CD8-positive, alpha-beta memory T cell (primary cell): Measurements from ENCODE around the gene GOLGB1. TPM values are rescaled to one million over a fixed set of nuclear protein-coding genes. Genes with fewer than 3 reads are reported as not detected.

ENCODE experiments used
- CTCF ChIA-PET: fragments of 350-600 bp; sonication (Branson Sonifier 250); formaldehyde crosslinking; loops from one replicate; lab custom pipeline; 2021; ENCODE audit warnings: antibody characterized with exemption; lab: Charles Lee
- POLR2A ChIA-PET: fragments of 350-600 bp; sonication (Branson Sonifier 250); formaldehyde crosslinking; loops from one replicate; lab custom pipeline; 2021; ENCODE audit warnings: antibody characterized with exemption; lab: Charles Lee
- DNase-seq, 5 donors: peaks; one replicate each; pipeline versions ENCODE4 v3.0.0 to v3.0.0-alpha.2; 2020 to 2022; ENCODE audit warnings: mixed read lengths in 1 of 5
- H3K27ac ChIP-seq: one replicate; pipeline ENCODE4 v1.7.0; 2013; ENCODE audit warnings: low read depth, mild to moderate bottlenecking, low read length, moderate library complexity
- H3K27me3 ChIP-seq: 2 replicates; pipeline ENCODE4 v1.7.0; 2013; ENCODE audit warnings: low read length, mild to moderate bottlenecking; ENCODE audit not compliant: insufficient read depth, poor library complexity, severe bottlenecking
- H3K36me3 ChIP-seq: 2 replicates; pipeline ENCODE4 v1.7.0; 2013; ENCODE audit warnings: mild to moderate bottlenecking, low read length, moderate library complexity; ENCODE audit not compliant: insufficient read depth
- H3K4me1 ChIP-seq: 2 replicates; pipeline ENCODE4 v1.7.0; 2013; ENCODE audit warnings: mild to moderate bottlenecking, low read length, moderate library complexity; ENCODE audit not compliant: insufficient read depth
- H3K4me3 ChIP-seq: 2 replicates; pipeline ENCODE4 v1.7.0; 2013; ENCODE audit warnings: mild to moderate bottlenecking, low read length
- H3K9me3 ChIP-seq: 2 replicates; pipeline ENCODE4 v1.7.0; 2013; ENCODE audit warnings: mild to moderate bottlenecking, low read length
- H3K27ac Mint-ChIP-seq, 8 donors: one replicate each; pipeline ENCODE4 v1.8.0; 2020 to 2021; ENCODE audit warnings: mixed read lengths in 8 of 8, mild to moderate bottlenecking in 6 of 8, inconsistent platforms in 3 of 8, moderate library complexity in 3 of 8
- H3K27me3 Mint-ChIP-seq, 2 donors: one replicate each; pipeline ENCODE4 v1.8.0; 2020 to 2021; ENCODE audit warnings: mixed read lengths in 2 of 2, mild to moderate bottlenecking in 1 of 2, moderate library complexity in 1 of 2
- H3K36me3 Mint-ChIP-seq, 3 donors: one replicate each; pipeline ENCODE4 v1.8.0; 2020 to 2021; ENCODE audit warnings: mixed read lengths in 3 of 3, inconsistent platforms in 1 of 3, mild to moderate bottlenecking in 1 of 3
- H3K4me1 Mint-ChIP-seq, 3 donors: one replicate each; pipeline ENCODE4 v1.8.0; 2020 to 2021; ENCODE audit warnings: mixed read lengths in 3 of 3, inconsistent platforms in 1 of 3, mild to moderate bottlenecking in 1 of 3
- H3K4me3 Mint-ChIP-seq, 7 donors: one replicate each; pipeline ENCODE4 v1.8.0; 2020 to 2021; ENCODE audit warnings: mixed read lengths in 7 of 7, mild to moderate bottlenecking in 6 of 7, moderate library complexity in 4 of 7, inconsistent platforms in 2 of 7
- H3K9me3 Mint-ChIP-seq, 5 donors: one replicate each; pipeline ENCODE4 v1.8.0; 2020 to 2022; ENCODE audit warnings: mixed read lengths in 5 of 5, mild to moderate bottlenecking in 3 of 5, moderate library complexity in 2 of 5, inconsistent platforms in 1 of 5
- polyA plus RNA-seq: library from polyadenylated mRNA; unstranded; fragments of 300-500 nt; fragmentation: Illumina TruSeq; gene quantifications from one replicate; pipeline ENCODE4 v1.2.3, GENCODE V29; 2021
- total RNA-seq, 2 experiments: library from RNA; stranded (reverse); gene quantifications; one replicate each; pipeline ENCODE4 v1.2.3, GENCODE V29; 2021

Gene GOLGB1
- total and polyA plus RNA-seq, 3 experiments from 2014 or later, result 16.0 to 20.6 (median 17.3) TPM

DNA sequence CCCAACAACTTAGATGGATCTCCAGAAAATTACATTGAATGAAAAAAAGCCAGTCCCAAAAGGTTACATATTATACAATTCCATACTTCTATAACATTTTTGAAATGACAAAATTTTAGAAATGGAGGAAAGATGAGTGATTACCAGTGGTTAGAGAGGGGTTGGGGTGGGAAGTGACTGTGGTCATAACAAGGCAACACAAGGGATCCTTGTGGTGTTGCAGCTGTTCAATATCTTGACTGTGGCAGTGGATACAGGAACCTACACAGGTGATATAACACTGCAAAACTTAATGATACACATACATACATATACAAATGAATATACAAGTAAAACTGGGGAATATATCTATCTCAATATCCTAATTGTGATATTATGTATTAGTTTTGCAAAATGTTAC, 9.6 kb downstream of the GOLGB1 start:
- peak overlapping the region in 3 of 8 donors; percentile 3 to 71 (median 18) for H3K27ac Mint-ChIP-seq
- ChIA-PET CTCF (no interaction called here), POLR2A (no interaction called here)
- Histone ChIP-seq H3K4me1 (no peaks in the 10 kb centered on the region), H3K27ac (no peak overlapping the region), H3K4me3 (no peak overlapping the region), H3K36me3 (no peaks in the 10 kb centered on the region), H3K27me3 (no peaks in the 10 kb centered on the region), H3K9me3 (no peaks in the 10 kb centered on the region)
- peaks cover 0 to 1% of the 10 kb centered on the region in 2 donors for H3K27me3 Mint-ChIP-seq
- peaks cover 13 to 33% (median 16%) of the 10 kb centered on the region in 3 donors for H3K36me3 Mint-ChIP-seq
- H3K4me3 Mint-ChIP-seq, result no peak overlapping the region
- H3K4me1 Mint-ChIP-seq, result peaks cover 42 to 76% (median 68%) of the 10 kb centered on the region in 3 donors
- peaks cover 0 to 2% (median 0%) of the 10 kb centered on the region in 5 donors for H3K9me3 Mint-ChIP-seq
- DNase-seq, result no peak

DNA sequence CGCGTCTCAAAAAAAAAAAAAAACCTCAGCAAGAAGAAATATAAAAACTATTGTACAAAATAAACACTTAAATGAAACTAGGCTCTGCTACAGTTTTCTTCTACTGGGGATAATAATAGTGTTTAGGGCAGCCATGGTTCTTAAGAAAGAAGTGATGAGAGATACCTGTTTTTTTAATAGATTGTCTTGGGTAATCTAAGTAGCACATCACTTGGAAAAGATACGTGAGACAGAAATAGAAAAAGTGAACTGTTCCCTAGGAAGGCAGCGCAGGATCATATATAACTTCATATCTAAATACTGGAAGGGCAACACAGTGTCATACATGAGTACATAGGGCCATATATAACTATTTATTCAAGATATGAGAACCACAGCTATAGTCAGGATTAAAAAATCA, 11.9 kb downstream of the GOLGB1 start:
- CTCF ChIA-PET, result no interaction called here

DNA sequence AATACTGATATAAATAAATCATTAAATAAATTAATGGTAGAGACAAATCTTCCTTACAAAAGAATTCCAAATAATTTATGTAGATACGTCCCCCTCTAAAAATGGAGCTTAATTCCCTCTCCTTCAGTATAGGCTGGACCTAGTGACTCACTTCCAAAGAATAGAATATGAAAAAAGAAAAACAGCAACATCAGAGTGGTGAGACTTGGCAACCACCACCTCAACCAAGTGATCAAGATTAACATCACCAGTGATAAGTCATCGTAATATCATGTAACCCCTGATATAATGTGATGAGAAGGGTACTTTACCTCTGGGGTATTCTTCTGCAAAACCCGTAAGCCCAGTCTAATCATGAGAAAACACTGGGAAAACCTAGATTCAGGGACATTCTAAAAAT, 13.4 kb downstream of the GOLGB1 start:
- ChIA-PET POLR2A (no interaction called here), CTCF (no interaction called here)
- no peak overlapping the region for H3K4me3 ChIP-seq
- no peaks in the 10 kb centered on the region for H3K9me3 Mint-ChIP-seq
- no peak overlapping the region for H3K4me3 Mint-ChIP-seq
- peaks cover 47 to 80% (median 77%) of the 10 kb centered on the region in 3 donors for H3K4me1 Mint-ChIP-seq
- peaks cover 6 to 25% (median 9%) of the 10 kb centered on the region in 3 donors for H3K36me3 Mint-ChIP-seq
- no peaks in the 10 kb centered on the region for H3K36me3 ChIP-seq
- no peaks in the 10 kb centered on the region for H3K9me3 ChIP-seq
- peak overlapping the region in 1 of 8 donors; percentile 15 for H3K27ac Mint-ChIP-seq
- H3K27me3 ChIP-seq, result no peaks in the 10 kb centered on the region
- no peaks in the 10 kb centered on the region for H3K4me1 ChIP-seq
- H3K27me3 Mint-ChIP-seq, result peaks cover 0 to 1% of the 10 kb centered on the region in 2 donors
- no peak overlapping the region for H3K27ac ChIP-seq
- no peak for DNase-seq

More for the DNA sequence above, 11.9 kb downstream of the GOLGB1 start:
- no peak overlapping the region for H3K27ac ChIP-seq
- POLR2A ChIA-PET, result no interaction called here
- H3K9me3 ChIP-seq, result no peaks in the 10 kb centered on the region
- Mint-ChIP-seq H3K36me3 (peaks cover 9 to 26% (median 12%) of the 10 kb centered on the region in 3 donors), H3K27me3 (peaks cover 0 to 1% of the 10 kb centered on the region in 2 donors), H3K27ac (no peak overlapping the region), H3K9me3 (peaks cover 0 to 2% (median 0%) of the 10 kb centered on the region in 5 donors), H3K4me3 (no peak overlapping the region), H3K4me1 (peaks cover 45 to 80% (median 76%) of the 10 kb centered on the region in 3 donors)
- no peak overlapping the region for H3K4me3 ChIP-seq
- no peaks in the 10 kb centered on the region for H3K36me3 ChIP-seq
- no peak for DNase-seq
- no peaks in the 10 kb centered on the region for H3K27me3 ChIP-seq
- no peaks in the 10 kb centered on the region for H3K4me1 ChIP-seq

DNA sequence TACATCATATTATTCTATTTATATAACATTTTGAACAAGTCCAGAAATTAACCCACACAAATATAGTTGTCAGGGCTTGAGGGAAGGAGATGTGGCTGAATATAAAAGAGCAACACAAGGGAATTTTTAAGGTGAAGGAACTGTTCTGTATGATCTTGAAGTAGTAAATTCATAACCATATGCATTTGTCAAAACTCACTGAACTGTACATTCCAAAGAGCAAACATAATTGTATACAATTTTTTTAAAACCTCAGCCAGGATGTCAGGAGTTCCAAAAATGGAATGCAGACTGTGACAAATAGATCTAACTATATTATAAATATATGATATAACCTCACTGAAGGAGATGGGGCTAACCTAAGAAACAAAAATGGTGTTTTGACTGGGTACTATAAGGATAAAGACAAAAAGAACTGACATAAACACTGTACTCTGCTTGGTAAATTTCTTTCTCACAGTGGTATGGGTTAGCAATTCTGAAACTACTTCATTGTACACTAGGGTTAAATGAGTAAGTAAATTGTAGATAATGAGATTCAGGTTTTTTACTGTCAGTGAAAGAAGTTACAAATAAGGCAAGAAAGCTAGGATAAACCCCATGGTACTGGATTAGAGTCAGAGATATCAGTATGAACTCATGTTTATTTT, 14.4 kb downstream of the GOLGB1 start:
- no peaks in the 10 kb centered on the region for H3K36me3 ChIP-seq
- no peak overlapping the region for H3K4me3 Mint-ChIP-seq
- no peak for DNase-seq
- ChIA-PET POLR2A (no interaction called here), CTCF (interaction anchor here (1.6 kb wide), 1 partner anchor 16 kb away, joined by 4 read pairs; no protein-coding TSS in a partner anchor)
- H3K4me3 ChIP-seq, result no peak overlapping the region
- H3K36me3 Mint-ChIP-seq, result peaks cover 6 to 32% (median 8%) of the 10 kb centered on the region in 3 donors
- H3K27me3 Mint-ChIP-seq, result peaks cover 0 to 1% of the 10 kb centered on the region in 2 donors
- no peaks in the 10 kb centered on the region for H3K4me1 ChIP-seq
- no peak overlapping the region for H3K27ac ChIP-seq
- no peak overlapping the region for H3K27ac Mint-ChIP-seq
- no peaks in the 10 kb centered on the region for H3K9me3 Mint-ChIP-seq
- peaks cover 44 to 78% (median 70%) of the 10 kb centered on the region in 3 donors for H3K4me1 Mint-ChIP-seq
- H3K9me3 ChIP-seq, result no peaks in the 10 kb centered on the region
- H3K27me3 ChIP-seq, result no peaks in the 10 kb centered on the region

DNA sequence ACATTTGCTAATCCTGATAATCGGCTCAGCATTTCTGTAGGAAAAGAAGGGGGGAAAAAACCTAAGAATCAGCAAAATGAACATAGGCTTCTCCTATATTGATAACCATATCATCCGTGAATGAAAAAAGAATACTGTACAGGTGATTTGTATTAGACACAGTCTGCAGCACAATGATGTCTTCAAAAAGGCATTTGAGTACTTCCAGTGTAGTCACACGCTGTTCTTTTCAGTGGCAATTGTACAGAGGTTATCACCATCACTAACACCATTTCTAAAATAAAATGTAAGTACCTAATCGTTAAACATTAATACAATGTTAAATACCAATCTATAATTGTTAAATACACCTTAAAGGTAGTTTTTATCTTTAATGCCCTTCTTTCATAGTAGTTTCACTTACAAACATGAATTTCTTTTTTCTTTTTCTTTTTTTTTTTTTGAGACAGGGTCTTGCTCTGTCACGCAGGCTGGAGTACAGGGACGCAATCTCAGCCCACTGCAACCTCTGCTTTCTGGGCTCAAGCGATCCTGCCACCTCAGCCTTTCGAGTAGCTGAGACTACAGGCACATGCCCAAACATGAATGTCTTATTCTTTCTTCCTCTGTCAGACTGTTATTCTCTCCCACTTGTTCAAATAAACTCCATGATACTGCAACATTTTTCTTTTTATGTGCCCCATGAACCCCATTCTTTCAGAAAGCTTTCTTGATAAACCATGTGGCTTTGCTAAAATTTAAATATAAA, 18.4 kb downstream of the GOLGB1 start:
- Histone ChIP-seq H3K27me3 (no peaks in the 10 kb centered on the region), H3K36me3 (peaks cover 5% of the 10 kb centered on the region), H3K4me3 (no peak overlapping the region), H3K4me1 (no peaks in the 10 kb centered on the region), H3K9me3 (no peaks in the 10 kb centered on the region), H3K27ac (no peak overlapping the region)
- Mint-ChIP-seq H3K9me3 (no peaks in the 10 kb centered on the region), H3K27me3 (no peaks in the 10 kb centered on the region), H3K4me3 (no peak overlapping the region), H3K36me3 (peaks cover 14 to 45% (median 16%) of the 10 kb centered on the region in 3 donors), H3K4me1 (peaks cover 20 to 44% (median 41%) of the 10 kb centered on the region in 3 donors), H3K27ac (no peak overlapping the region)
- DNase-seq, result no peak
- ChIA-PET POLR2A (no interaction called here), CTCF (no interaction called here)

DNA sequence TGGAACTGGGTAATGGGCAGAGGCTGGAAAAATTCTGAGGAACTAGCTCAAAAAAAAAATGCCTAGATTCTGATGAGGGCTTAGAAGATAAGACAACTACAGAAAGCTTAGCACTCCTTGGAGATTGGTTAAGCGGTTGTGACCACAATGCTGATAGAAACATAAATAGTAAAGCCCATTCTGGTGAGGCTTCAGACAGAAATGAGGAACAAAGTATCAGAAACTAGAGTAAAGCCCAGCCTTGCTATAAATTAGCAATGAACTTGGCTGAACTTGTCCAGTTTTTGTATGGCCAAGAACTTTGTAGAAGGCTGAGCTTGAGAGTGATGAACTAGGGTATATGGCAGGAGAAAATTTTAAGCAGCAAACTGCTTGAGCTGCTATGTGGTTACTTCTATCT, 25.4 kb downstream of the GOLGB1 start:
- POLR2A ChIA-PET, result no interaction called here

DNA sequence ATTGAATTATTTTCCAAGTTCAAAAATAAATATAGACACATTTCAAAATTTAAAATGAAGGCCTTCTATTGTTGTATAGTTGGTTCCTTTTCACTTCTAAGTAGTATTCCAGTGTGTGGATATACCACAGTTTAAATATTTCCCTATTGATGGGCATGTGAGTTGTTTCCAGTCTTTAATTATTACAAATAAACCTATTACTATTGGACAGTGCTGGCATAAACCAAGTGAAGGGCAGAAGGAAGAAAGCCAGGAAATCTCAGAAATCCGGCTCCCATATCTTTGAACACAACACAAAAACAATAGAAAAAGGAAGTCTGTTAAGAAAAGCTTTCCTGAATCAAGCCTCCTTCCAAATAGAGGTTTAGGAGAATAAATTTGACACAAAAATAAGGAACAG, 26.1 kb downstream of the GOLGB1 start:
- H3K27ac Mint-ChIP-seq, result peak overlapping the region in 1 of 8 donors; percentile 66
- peaks cover 9 to 23% (median 20%) of the 10 kb centered on the region in 3 donors for H3K4me1 Mint-ChIP-seq
- H3K27ac ChIP-seq, result no peak overlapping the region
- peaks cover 31% of the 10 kb centered on the region for H3K36me3 ChIP-seq
- peaks cover 3% of the 10 kb centered on the region for H3K4me1 ChIP-seq
- H3K4me3 ChIP-seq, result no peak overlapping the region
- POLR2A ChIA-PET, result no interaction called here
- peaks cover 43 to 82% (median 44%) of the 10 kb centered on the region in 3 donors for H3K36me3 Mint-ChIP-seq
- H3K9me3 Mint-ChIP-seq, result no peaks in the 10 kb centered on the region
- H3K9me3 ChIP-seq, result no peaks in the 10 kb centered on the region
- CTCF ChIA-PET, result no interaction called here
- DNase-seq, result no peak
- no peaks in the 10 kb centered on the region for H3K27me3 ChIP-seq
- no peaks in the 10 kb centered on the region for H3K27me3 Mint-ChIP-seq
- no peak overlapping the region for H3K4me3 Mint-ChIP-seq

More for the DNA sequence above, 25.4 kb downstream of the GOLGB1 start:
- Histone ChIP-seq H3K4me3 (no peak overlapping the region), H3K4me1 (no peaks in the 10 kb centered on the region), H3K36me3 (peaks cover 31% of the 10 kb centered on the region), H3K9me3 (no peaks in the 10 kb centered on the region), H3K27me3 (no peaks in the 10 kb centered on the region), H3K27ac (no peak overlapping the region)
- Mint-ChIP-seq H3K4me3 (no peak overlapping the region), H3K9me3 (no peaks in the 10 kb centered on the region), H3K4me1 (peaks cover 6 to 19% (median 17%) of the 10 kb centered on the region in 3 donors), H3K27me3 (no peaks in the 10 kb centered on the region), H3K27ac (peak overlapping the region in 2 of 8 donors; percentile 19 to 50), H3K36me3 (peaks cover 43 to 86% (median 47%) of the 10 kb centered on the region in 3 donors)
- no peak for DNase-seq
- CTCF ChIA-PET, result no interaction called here

DNA sequence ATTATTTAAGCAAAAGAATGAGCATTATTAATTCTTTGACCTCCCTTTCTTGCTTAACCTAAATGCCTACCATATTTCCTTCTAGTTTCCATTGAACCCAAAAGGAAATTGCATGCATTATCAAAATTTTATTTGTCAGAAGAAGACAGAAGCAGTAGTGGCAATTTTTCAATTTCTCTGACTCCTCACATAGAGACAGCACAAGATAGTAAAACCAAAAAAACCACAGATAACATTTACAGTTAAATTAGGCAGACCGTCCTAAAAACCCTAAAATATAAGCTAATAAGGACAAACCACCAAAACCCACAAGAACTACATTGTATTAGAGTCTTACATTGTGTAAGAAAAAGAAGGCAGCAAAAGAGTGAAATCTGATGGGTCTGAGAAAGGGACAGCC, 27.1 kb downstream of the GOLGB1 start:
- no peak overlapping the region for H3K27ac ChIP-seq
- ChIA-PET CTCF (no interaction called here), POLR2A (no interaction called here)
- H3K9me3 Mint-ChIP-seq, result no peaks in the 10 kb centered on the region
- no peak overlapping the region for H3K4me3 Mint-ChIP-seq
- peaks cover 39 to 81% (median 52%) of the 10 kb centered on the region in 3 donors for H3K36me3 Mint-ChIP-seq
- peaks cover 10% of the 10 kb centered on the region for H3K4me1 ChIP-seq
- peaks cover 27% of the 10 kb centered on the region for H3K36me3 ChIP-seq
- H3K27me3 Mint-ChIP-seq, result no peaks in the 10 kb centered on the region
- no peaks in the 10 kb centered on the region for H3K9me3 ChIP-seq
- no peaks in the 10 kb centered on the region for H3K27me3 ChIP-seq
- DNase-seq, result no peak
- no peak overlapping the region for H3K4me3 ChIP-seq
- peaks cover 19 to 31% (median 28%) of the 10 kb centered on the region in 3 donors for H3K4me1 Mint-ChIP-seq
- H3K27ac Mint-ChIP-seq, result peak overlapping the region in 2 of 8 donors; percentile 29 to 50
